SK-N-SH (cell line): ENCODE measurements around the gene STAB1. TPM values are rescaled to one million over a fixed set of nuclear protein-coding genes. Genes with fewer than 3 reads are reported as not detected.

Experiments used
- CTCF ChIA-PET: fragments of 300-600, 350-600 bp; formaldehyde crosslinking; extraction: SDS; loops from one replicate; lab custom pipeline; 2021; lab: Yijun Ruan, JAX
- POLR2A ChIA-PET: fragments of 350-600 bp; sonication (Branson Sonifier 250); formaldehyde crosslinking; extraction: SDS; loops from one replicate; lab custom pipeline; 2020; ENCODE audit warnings: antibody characterized with exemption, inconsistent platforms; lab: Yijun Ruan, JAX
- DNase-seq: peaks from one replicate; pipeline ENCODE4 v3.0.0; 2012
- H2AFZ ChIP-seq: fragments of 200-600 bp; sonication (generic); 2 replicates; pipeline ENCODE4 v1.8.1; 2016; ENCODE audit warnings: antibody characterized with exemption, mild to moderate bottlenecking, low read depth
- H3F3A ChIP-seq: fragments of 200-600 bp; sonication (generic); replicated peaks from 2 replicates; pipeline ENCODE3; 2016; ENCODE audit warnings: antibody characterized with exemption, mild to moderate bottlenecking; ENCODE audit not compliant: insufficient read depth
- H3K27ac ChIP-seq, 2 experiments: fragments of 200-500 bp in 1 of 2; fragments of 200-600 bp in 1 of 2; sonication (Bioruptor generic) in 1 of 2; sonication (generic), shearing (Covaris generic) in 1 of 2; 2 replicates each; pipeline versions ENCODE4 v1.5.1 to v1.6.1; 2014 to 2016; ENCODE audit warnings: low read depth in 2 of 2, inconsistent platforms in 1 of 2, low read length in 1 of 2, mild to moderate bottlenecking in 1 of 2, mixed read lengths in 1 of 2
- H3K27me3 ChIP-seq: fragments of 200-600 bp; sonication (generic), shearing (Covaris generic); 2 replicates; pipeline ENCODE4 v1.6.1; 2016; ENCODE audit warnings: mixed run types; ENCODE audit not compliant: insufficient read depth
- H3K36me3 ChIP-seq, 2 experiments: fragments of 200-500 bp in 1 of 2; fragments of 200-600 bp in 1 of 2; sonication (Bioruptor generic) in 1 of 2; sonication (generic) in 1 of 2; replicated peaks in 1 of 2; 2 replicates each; pipeline versions ENCODE3 to v1.5.1; 2014 to 2016; ENCODE audit warnings: low read length in 1 of 2, mild to moderate bottlenecking in 1 of 2; ENCODE audit not compliant: insufficient read depth in 2 of 2, control insufficient read depth in 1 of 2
- H3K4me1 ChIP-seq, 2 experiments: fragments of 200-500 bp in 1 of 2; fragments of 200-600 bp in 1 of 2; sonication (Bioruptor generic) in 1 of 2; sonication (generic), shearing (Covaris generic) in 1 of 2; 2 replicates each; pipeline versions ENCODE4 v1.5.1 to v1.6.1; 2014 to 2016; ENCODE audit warnings: low read depth in 1 of 2, low read length in 1 of 2, mixed run types in 1 of 2; ENCODE audit not compliant: insufficient read depth in 2 of 2, control insufficient read depth in 1 of 2
- H3K4me2 ChIP-seq: fragments of 200-600 bp; sonication (generic), shearing (Covaris generic); 2 replicates; pipeline ENCODE4 v1.6.1; 2017; ENCODE audit warnings: mixed run types
- H3K4me3 ChIP-seq, 2 experiments: fragments of 200-500 bp in 1 of 2; fragments of 200-600 bp in 1 of 2; sonication (Bioruptor generic) in 1 of 2; sonication (generic), shearing (Covaris generic) in 1 of 2; 2 replicates each; pipeline versions ENCODE4 v1.5.1 to v1.8.1; 2014 to 2016; ENCODE audit warnings: low read depth in 2 of 2, inconsistent platforms in 1 of 2, low read length in 1 of 2, mild to moderate bottlenecking in 1 of 2, mixed read lengths in 1 of 2, moderate library complexity in 1 of 2
- H3K79me2 ChIP-seq: fragments of 200-600 bp; sonication (generic); 2 replicates; pipeline ENCODE4 v1.8.1; 2017; ENCODE audit warnings: mild to moderate bottlenecking; ENCODE audit not compliant: insufficient read depth
- H3K9ac ChIP-seq: fragments of 200-600 bp; sonication (generic); 2 replicates; pipeline ENCODE4 v1.6.1; 2017; ENCODE audit warnings: mixed run types
- H3K9me2 ChIP-seq: fragments of 200-600 bp; sonication (generic); 2 replicates; pipeline ENCODE4 v1.6.1; 2017; ENCODE audit warnings: mixed run types
- H3K9me3 ChIP-seq: fragments of 200-600 bp; sonication (generic); 2 replicates; pipeline ENCODE4 v1.6.1; 2017; ENCODE audit warnings: mixed run types, mild to moderate bottlenecking, moderate library complexity
- H4K20me1 ChIP-seq: fragments of 200-600 bp; sonication (generic); 2 replicates; pipeline ENCODE4 v1.6.1; 2017; ENCODE audit warnings: mild to moderate bottlenecking, mixed run types; ENCODE audit not compliant: insufficient read depth
- CHD2 ChIP-seq: fragments of 150-350 bp; IDR thresholded peaks from 2 replicates; pipeline ENCODE4 v1.6.1; 2018; ENCODE audit warnings: low read length; ENCODE audit not compliant: partially characterized antibody
- EP300 ChIP-seq, 2 experiments: IDR thresholded peaks; 2 replicates each; pipeline versions ENCODE4 v1.4.0 to v1.6.1; 2012; ENCODE audit warnings: borderline replicate concordance in 1 of 2, low read depth in 1 of 2, low read length in 1 of 2
- EZH2phosphoT487 ChIP-seq: fragments of 200-600 bp; sonication (generic); IDR thresholded peaks from 2 replicates; pipeline ENCODE4 v1.6.1; 2017; ENCODE audit warnings: low read depth, mixed run types, mild to moderate bottlenecking, antibody characterized with exemption, moderate library complexity, borderline replicate concordance
- FOXJ3 ChIP-seq: sonication (generic); formaldehyde crosslinking; IDR thresholded peaks from 2 replicates; pipeline ENCODE4 v1.5.1; 2020; ENCODE audit warnings: mild to moderate bottlenecking, missing genetic modification reagents
- MEF2A ChIP-seq: IDR thresholded peaks from 2 replicates; pipeline ENCODE4 v1.4.0; 2012; ENCODE audit warnings: low read depth, borderline replicate concordance
- MXI1 ChIP-seq: IDR thresholded peaks from 2 replicates; pipeline ENCODE4 v1.6.1; 2012; ENCODE audit warnings: mild to moderate bottlenecking, low read depth, low read length, improper control_type of control experiment
- NFIC ChIP-seq: IDR thresholded peaks from 2 replicates; pipeline ENCODE4 v1.4.0; 2012; ENCODE audit warnings: borderline replicate concordance
- NRF1 ChIP-seq: IDR thresholded peaks from 2 replicates; pipeline ENCODE4 v1.6.1; 2012; ENCODE audit warnings: low read depth, mild to moderate bottlenecking, low read length
- PBX3 ChIP-seq: IDR thresholded peaks from 2 replicates; pipeline ENCODE4; 2012
- POLR2AphosphoS5 ChIP-seq: IDR thresholded peaks from 2 replicates; pipeline ENCODE4 v1.6.1; 2012; ENCODE audit warnings: low read depth, low read length
- RAD21 ChIP-seq: IDR thresholded peaks from 2 replicates; pipeline ENCODE4 v1.6.1; 2012; ENCODE audit warnings: mild to moderate bottlenecking, low read length
- RCOR1 ChIP-seq: fragments of 150-350 bp; IDR thresholded peaks from 2 replicates; pipeline ENCODE4 v1.6.1; 2017; ENCODE audit warnings: antibody characterized with exemption, low read length
- SMC3 ChIP-seq: IDR thresholded peaks from 2 replicates; pipeline ENCODE4 v1.6.1; 2012; ENCODE audit warnings: low read depth, low read length, improper control_type of control experiment
- TAF1 ChIP-seq: IDR thresholded peaks from 2 replicates; pipeline ENCODE4 v1.6.1; 2012; ENCODE audit warnings: low read depth, mild to moderate bottlenecking, low read length, moderate library complexity, borderline replicate concordance
- TCF12 ChIP-seq: IDR thresholded peaks from 2 replicates; pipeline ENCODE4 v1.4.0; 2012
- YY1 ChIP-seq: IDR thresholded peaks from 2 replicates; pipeline ENCODE4 v1.4.0; 2012; ENCODE audit warnings: low read depth, mild to moderate bottlenecking
- WGBS: methylation state at CpG from one replicate; pipeline ENCODE4 v1.1.6; 2017; ENCODE audit warnings: low lambda C conversion rate; 5-methylcytosine and 5-hydroxymethylcytosine counted together
- polyA plus RNA-seq, 3 experiments: library from polyadenylated mRNA; depleted of rRNA; stranded (reverse); fragments of >200 nt; gene quantifications; 2 replicates each; pipeline ENCODE4 v1.2.3, GENCODE V29; 2012
- TF ChIP-seq, protein P1 (sequence below): IDR thresholded peaks from 2 replicates; pipeline ENCODE4 v1.4.0; 2012; ENCODE audit warnings: low read depth, borderline replicate concordance
- TF ChIP-seq, protein P2 (sequence below): IDR thresholded peaks from 2 replicates; pipeline ENCODE4 v1.4.0; 2012; ENCODE audit warnings: low read depth, borderline replicate concordance
- TF ChIP-seq, protein P3 (sequence below): fragments of 150-350 bp; IDR thresholded peaks from 2 replicates; pipeline ENCODE4 v1.6.1; 2016; ENCODE audit warnings: mild to moderate bottlenecking, low read depth, low read length
- TF ChIP-seq, protein P4 (sequence below): IDR thresholded peaks from 2 replicates; pipeline ENCODE4 v1.4.0; 2012; ENCODE audit warnings: low read depth

STAB1 gene
- polyA plus RNA-seq, 1 of the 3 experiments (the other 2 are of a cell fraction), result 0.05 TPM

- no peak overlapping the region for H2AFZ ChIP-seq
- H3K4me1 ChIP-seq, result peaks cover 0 to 15% of the 10 kb centered on the region in 2 experiments; a peak in 1 of 4 replicates
- H3K27me3 ChIP-seq, result no peaks in the 10 kb centered on the region
- no peak overlapping the region for H3K4me3 ChIP-seq
- 93% methylated on average over 22 of the region's 24 CpGs for WGBS
- ChIA-PET CTCF (interaction anchor here (0.9 to 16.5 kb wide), 4 partner anchors 9 to 487 kb away, joined by 3 to 578 read pairs (median 4); no protein-coding TSS in a partner anchor), POLR2A (no interaction called here)
- H3K9me3 ChIP-seq, result no peaks in the 10 kb centered on the region
- no peak for DNase-seq
- no peak for TF ChIP-seq SMC3
- TF ChIP-seq, protein P1, sequence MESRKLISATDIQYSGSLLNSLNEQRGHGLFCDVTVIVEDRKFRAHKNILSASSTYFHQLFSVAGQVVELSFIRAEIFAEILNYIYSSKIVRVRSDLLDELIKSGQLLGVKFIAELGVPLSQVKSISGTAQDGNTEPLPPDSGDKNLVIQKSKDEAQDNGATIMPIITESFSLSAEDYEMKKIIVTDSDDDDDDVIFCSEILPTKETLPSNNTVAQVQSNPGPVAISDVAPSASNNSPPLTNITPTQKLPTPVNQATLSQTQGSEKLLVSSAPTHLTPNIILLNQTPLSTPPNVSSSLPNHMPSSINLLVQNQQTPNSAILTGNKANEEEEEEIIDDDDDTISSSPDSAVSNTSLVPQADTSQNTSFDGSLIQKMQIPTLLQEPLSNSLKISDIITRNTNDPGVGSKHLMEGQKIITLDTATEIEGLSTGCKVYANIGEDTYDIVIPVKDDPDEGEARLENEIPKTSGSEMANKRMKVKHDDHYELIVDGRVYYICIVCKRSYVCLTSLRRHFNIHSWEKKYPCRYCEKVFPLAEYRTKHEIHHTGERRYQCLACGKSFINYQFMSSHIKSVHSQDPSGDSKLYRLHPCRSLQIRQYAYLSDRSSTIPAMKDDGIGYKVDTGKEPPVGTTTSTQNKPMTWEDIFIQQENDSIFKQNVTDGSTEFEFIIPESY, result no peak
- TF ChIP-seq TCF12, result no peak
- TF ChIP-seq MEF2A, result no peak
- TF ChIP-seq TAF1, result no peak
- no peak for TF ChIP-seq RCOR1
- TF ChIP-seq RAD21, result no peak
- no peak for TF ChIP-seq PBX3
- TF ChIP-seq YY1, result no peak
- TF ChIP-seq MXI1, result no peak
- TF ChIP-seq, protein P2, sequence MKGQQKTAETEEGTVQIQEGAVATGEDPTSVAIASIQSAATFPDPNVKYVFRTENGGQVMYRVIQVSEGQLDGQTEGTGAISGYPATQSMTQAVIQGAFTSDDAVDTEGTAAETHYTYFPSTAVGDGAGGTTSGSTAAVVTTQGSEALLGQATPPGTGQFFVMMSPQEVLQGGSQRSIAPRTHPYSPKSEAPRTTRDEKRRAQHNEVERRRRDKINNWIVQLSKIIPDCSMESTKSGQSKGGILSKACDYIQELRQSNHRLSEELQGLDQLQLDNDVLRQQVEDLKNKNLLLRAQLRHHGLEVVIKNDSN, result no peak
- TF ChIP-seq NRF1, result no peak
- TF ChIP-seq EZH2phosphoT487, result no peak
- no peak for TF ChIP-seq CHD2
- TF ChIP-seq, protein P3, sequence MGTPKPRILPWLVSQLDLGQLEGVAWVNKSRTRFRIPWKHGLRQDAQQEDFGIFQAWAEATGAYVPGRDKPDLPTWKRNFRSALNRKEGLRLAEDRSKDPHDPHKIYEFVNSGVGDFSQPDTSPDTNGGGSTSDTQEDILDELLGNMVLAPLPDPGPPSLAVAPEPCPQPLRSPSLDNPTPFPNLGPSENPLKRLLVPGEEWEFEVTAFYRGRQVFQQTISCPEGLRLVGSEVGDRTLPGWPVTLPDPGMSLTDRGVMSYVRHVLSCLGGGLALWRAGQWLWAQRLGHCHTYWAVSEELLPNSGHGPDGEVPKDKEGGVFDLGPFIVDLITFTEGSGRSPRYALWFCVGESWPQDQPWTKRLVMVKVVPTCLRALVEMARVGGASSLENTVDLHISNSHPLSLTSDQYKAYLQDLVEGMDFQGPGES, result no peak
- TF ChIP-seq NFIC, result no peak
- no peak for TF ChIP-seq EP300 (IDR thresholded peaks at IDR 0.05; ENCODE audit: borderline replicate concordance in 1 of 2, low read depth in 1 of 2, low read length in 1 of 2)
- no peak for TF ChIP-seq POLR2AphosphoS5
- TF ChIP-seq, protein P4, sequence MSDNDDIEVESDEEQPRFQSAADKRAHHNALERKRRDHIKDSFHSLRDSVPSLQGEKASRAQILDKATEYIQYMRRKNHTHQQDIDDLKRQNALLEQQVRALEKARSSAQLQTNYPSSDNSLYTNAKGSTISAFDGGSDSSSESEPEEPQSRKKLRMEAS, result no peak
- no peak for TF ChIP-seq FOXJ3 (CRISPR knock-in tag)
- H4K20me1 ChIP-seq, result no peaks in the 10 kb centered on the region
- no peaks in the 10 kb centered on the region for H3K36me3 ChIP-seq
- H3K4me2 ChIP-seq, result no peak overlapping the region
- no peaks in the 10 kb centered on the region for H3F3A ChIP-seq
- H3K9ac ChIP-seq, result no peak overlapping the region
- no peaks in the 10 kb centered on the region for H3K9me2 ChIP-seq
- H3K27ac ChIP-seq, result no peak overlapping the region
- H3K79me2 ChIP-seq, result peaks cover 13% of the 10 kb centered on the region
Observed at GRCh38 chr3:52451237-52452083, 43.7 kb upstream of the STAB1 start.
